Natural killer cell (primary cell): ENCODE measurements around the gene VEZT. TPM values are rescaled to one million over a fixed set of nuclear protein-coding genes. Genes with fewer than 3 reads are reported as not detected.
A peak's percentile ranks its signal among the peaks of the same experiment; 100 is the strongest.

Experiments used
- ATAC-seq, 3 donors: fragments of 150-1000 bp in 2 of 3; fragments of 200-7000 bp in 1 of 3; cut with Tn5 transposase; 1 replicate in 1 of 3; 2 replicates in 2 of 3; pipeline ENCODE4 v1.10.0; 2021; ENCODE audit warnings: mild to moderate bottlenecking in 2 of 3, moderate library complexity in 2 of 3
- DNase-seq, 2 donors: peaks; one replicate each; pipeline versions ENCODE4 v3.0.0 to v3.0.0-alpha.2; 2013 to 2021; ENCODE audit warnings: mixed read lengths in 1 of 2
- H3K27ac ChIP-seq: one replicate; pipeline ENCODE4 v1.5.1; 2013; ENCODE audit warnings: mild to moderate bottlenecking, low read length
- H3K27me3 ChIP-seq: one replicate; pipeline ENCODE4 v1.6.1; 2013; ENCODE audit warnings: low read length; ENCODE audit not compliant: control insufficient read depth, insufficient read depth
- H3K36me3 ChIP-seq: one replicate; pipeline ENCODE4 v1.6.1; 2013; ENCODE audit warnings: low read length; ENCODE audit not compliant: control insufficient read depth, insufficient read depth
- H3K4me1 ChIP-seq: one replicate; pipeline ENCODE4 v1.6.1; 2013; ENCODE audit warnings: low read length; ENCODE audit not compliant: control insufficient read depth, insufficient read depth
- H3K4me3 ChIP-seq: one replicate; pipeline ENCODE4 v1.5.1; 2013; ENCODE audit warnings: low read length
- H3K9me3 ChIP-seq: one replicate; pipeline ENCODE4 v1.6.1; 2013; ENCODE audit warnings: low read length; ENCODE audit not compliant: control insufficient read depth, insufficient read depth
- H3K27ac Mint-ChIP-seq, 2 donors: one replicate each; pipeline ENCODE4 v1.8.0; 2022; ENCODE audit warnings: mild to moderate bottlenecking in 2 of 2, mixed read lengths in 2 of 2, moderate library complexity in 1 of 2
- H3K27me3 Mint-ChIP-seq, 2 donors: one replicate each; pipeline ENCODE4 v1.8.0; 2022; ENCODE audit warnings: low read depth in 2 of 2, mixed read lengths in 2 of 2
- H3K36me3 Mint-ChIP-seq: one replicate; pipeline ENCODE4 v1.8.0; 2022; ENCODE audit warnings: mixed read lengths
- H3K4me1 Mint-ChIP-seq, 2 donors: one replicate each; pipeline ENCODE4 v1.8.0; 2022; ENCODE audit warnings: mixed read lengths in 2 of 2
- H3K4me3 Mint-ChIP-seq: one replicate; pipeline ENCODE4 v1.8.0; 2022; ENCODE audit warnings: mild to moderate bottlenecking, moderate library complexity, mixed read lengths
- H3K9me3 Mint-ChIP-seq, 2 donors: one replicate each; pipeline ENCODE4 v1.8.0; 2022; ENCODE audit warnings: mixed read lengths in 2 of 2
- CTCF ChIP-seq: fragments of 200-600 bp; IDR thresholded peaks from one replicate; pipeline ENCODE4 v1.8.0; 2022; ENCODE audit warnings: antibody characterized with exemption
- WGBS: methylation state at CpG from one replicate; pipeline ENCODE4 v1.1.7; 2013; ENCODE audit warnings: missing lambda C conversion rate; ENCODE audit not compliant: insufficient coverage; 5-methylcytosine and 5-hydroxymethylcytosine counted together
- intact Hi-C: fragments of 100-400 bp; cut with micrococcal nuclease; formaldehyde crosslinking; loops from one replicate; pipeline ENCODE4 v1.14.2; 2022
- total RNA-seq, 4 donors: library from RNA; stranded (reverse); fragments of 120-200 nt in 1 of 4; gene quantifications; one replicate each; pipeline versions ENCODE4 v1.2.3 to v1.2.4, GENCODE V29; 2013 to 2022

The VEZT gene
- total RNA-seq, 3 donors from 2014 or later (not counting 1 experiment from before 2014, with no cell fraction given) = 32.7 to 37.0 (median 35.1) TPM

GRCh38 chr12:95216711-95217376 lies 763 bp upstream of the VEZT start:
- Mint-ChIP-seq H3K27ac (peak overlapping the region; percentile 91 to 97), H3K4me3 (peak overlapping the region; percentile 100), H3K9me3 (no peaks in the 10 kb centered on the region), H3K4me1 (peaks cover 27 to 31% of the 10 kb centered on the region in 2 donors), H3K36me3 (peaks cover 6% of the 10 kb centered on the region), H3K27me3 (peaks cover 6 to 9% of the 10 kb centered on the region in 2 donors)
- Histone ChIP-seq H3K36me3 (no peaks in the 10 kb centered on the region), H3K4me1 (peaks cover 10% of the 10 kb centered on the region), H3K4me3 (peak overlapping the region; percentile 92), H3K27me3 (peaks cover 5% of the 10 kb centered on the region), H3K27ac (peak overlapping the region; percentile 73), H3K9me3 (no peaks in the 10 kb centered on the region)
- intact Hi-C loops = loop anchor here (5.0 to 10.0 kb wide), 3 partner anchors 145 to 1542 kb away; partner anchors contain the start of genes CRADD, NR2C1 and SNRPF
- no peak for TF ChIP-seq CTCF
- ATAC-seq = peak; percentile 8 to 31 (median 23)
- DNase-seq = peak in 1 of 2 donors; percentile 49
- WGBS = under 1% methylated on average over 45 of the region's 45 CpGs

GRCh38 chr12:95218150-95219133 lies 835 bp downstream of the VEZT start:
- no peak for TF ChIP-seq CTCF
- Histone ChIP-seq H3K4me3 (peak overlapping the region; percentile 95), H3K36me3 (no peaks in the 10 kb centered on the region), H3K9me3 (no peaks in the 10 kb centered on the region), H3K27me3 (peaks cover 5% of the 10 kb centered on the region), H3K27ac (peak overlapping the region; percentile 85), H3K4me1 (peaks cover 10% of the 10 kb centered on the region)
- H3K36me3 Mint-ChIP-seq = peaks cover 6% of the 10 kb centered on the region
- H3K27ac Mint-ChIP-seq = peak overlapping the region; percentile 91 to 97
- peak overlapping the region; percentile 100 for H3K4me3 Mint-ChIP-seq
- intact Hi-C loops = loop anchor here (5.0 to 10.0 kb wide), 3 partner anchors 146 to 1544 kb away; partner anchors contain the start of genes CRADD, NR2C1 and SNRPF
- H3K9me3 Mint-ChIP-seq = no peaks in the 10 kb centered on the region
- H3K4me1 Mint-ChIP-seq = peaks cover 27 to 31% of the 10 kb centered on the region in 2 donors
- peaks cover 6 to 9% of the 10 kb centered on the region in 2 donors for H3K27me3 Mint-ChIP-seq
- 3% methylated on average over 33 of the region's 35 CpGs for WGBS
- DNase-seq (peak in 1 of 2 donors; percentile 71), ATAC-seq (no peak)

GRCh38 chr12:95220190-95220589 lies 2.6 kb downstream of the VEZT start:
- Mint-ChIP-seq H3K27ac (no peak overlapping the region), H3K4me3 (no peak overlapping the region), H3K9me3 (no peaks in the 10 kb centered on the region), H3K27me3 (peaks cover 4 to 6% of the 10 kb centered on the region in 2 donors), H3K36me3 (peaks cover 6% of the 10 kb centered on the region), H3K4me1 (peaks cover 37 to 40% of the 10 kb centered on the region in 2 donors)
- no peak for TF ChIP-seq CTCF
- no peak for ATAC-seq
- peaks cover 10% of the 10 kb centered on the region for H3K4me1 ChIP-seq
- peaks cover 5% of the 10 kb centered on the region for H3K27me3 ChIP-seq
- no peak for DNase-seq
- intact Hi-C loops = no loop called here
- no peaks in the 10 kb centered on the region for H3K9me3 ChIP-seq
- WGBS = 95% methylated on average over 4 of the region's 4 CpGs
- H3K4me3 ChIP-seq = no peak overlapping the region
- no peak overlapping the region for H3K27ac ChIP-seq
- no peaks in the 10 kb centered on the region for H3K36me3 ChIP-seq
